ENCODE measurements around the gene PLK3. TPM values are rescaled to one million over a fixed set of nuclear protein-coding genes. Genes with fewer than 3 reads are reported as not detected.
A peak's percentile ranks its signal among the peaks of the same experiment; 100 is the strongest.

PLK3 gene
- total RNA-seq, 2 donors from 2014 or later = 3.3 to 9.0 TPM

GRCh38 chr1:44787506-44787905, 12.7 kb upstream of the PLK3 start:
- Histone ChIP-seq H3K4me1 (ENCODE audit: control insufficient read depth, insufficient read depth, low read length) (peaks cover 5% of the 10 kb centered on the region), H3K9me3 (ENCODE audit: control insufficient read depth, low read length) (no peaks in the 10 kb centered on the region), H3K9ac (ENCODE audit: extremely low read depth, low read length, poor library complexity, severe bottlenecking) (no peak overlapping the region), H3K27ac (ENCODE audit: low read depth, low read length) (no peak overlapping the region), H3K4me3 (ENCODE audit: low read length) (no peak overlapping the region), H3K27me3 (ENCODE audit: control insufficient read depth, insufficient read depth, low read length, poor library complexity, severe bottlenecking) (peaks cover 20% of the 10 kb centered on the region), H3K36me3 (ENCODE audit: control insufficient read depth, insufficient read depth, low read length) (no peaks in the 10 kb centered on the region)
- peak; percentile 40 for DNase-seq
- Mint-ChIP-seq H3K36me3 (ENCODE audit: low read depth) (no peaks in the 10 kb centered on the region), H3K9me3 (no peaks in the 10 kb centered on the region), H3K27ac (no peak overlapping the region), H3K4me1 (peaks cover 16% of the 10 kb centered on the region), H3K27me3 (ENCODE audit: insufficient read depth) (peaks cover 10% of the 10 kb centered on the region), H3K4me3 (no peak overlapping the region)
- WGBS, 2 experiments (ENCODE audit: insufficient coverage in 1 of 2, insufficient read length in 1 of 2) = 94 to 100% methylated on average over 7 to 10 of the region's 10 CpGs
- TF ChIP-seq CTCF (conservative IDR thresholded peaks at IDR 0.05) = no peak

DNA sequence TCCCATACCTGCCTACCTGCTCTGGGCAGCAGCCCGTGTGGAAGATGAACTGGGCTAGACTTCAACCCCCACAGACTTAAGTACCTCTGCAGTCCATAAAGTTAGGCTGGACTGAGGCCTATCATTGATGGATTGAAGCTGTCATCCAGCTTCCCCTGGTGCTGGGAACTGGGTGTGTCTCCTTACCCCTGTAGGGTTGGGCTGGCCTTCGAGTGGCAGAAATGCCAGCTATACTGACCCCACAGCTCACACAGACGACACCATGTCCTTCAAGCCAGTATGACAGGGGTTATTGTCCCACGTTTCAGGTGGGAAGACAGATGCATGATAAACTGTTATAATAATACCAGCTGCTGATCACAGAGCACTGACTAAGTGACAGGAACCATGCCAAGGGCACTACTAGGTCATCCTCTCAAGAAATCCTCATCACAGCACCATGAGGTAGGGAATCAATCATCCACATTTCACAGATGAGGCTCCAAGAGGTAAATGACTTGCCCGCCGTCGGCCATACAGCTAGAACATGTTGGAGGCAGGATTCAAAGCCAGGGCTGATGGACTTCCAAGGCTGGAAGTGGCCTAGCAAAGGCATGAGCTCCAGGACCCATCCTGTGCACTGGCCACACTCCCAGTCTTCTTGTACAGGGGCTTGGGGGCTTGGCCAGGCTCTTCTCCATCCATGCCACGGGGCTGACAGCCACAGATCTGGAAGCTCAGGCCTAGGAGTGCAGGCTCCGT, 11.9 kb upstream of the PLK3 start, which contains the start of gene BEST4:
Gene BEST4 (minus strand): TSS at position 51 of the 741 bp plus-strand sequence. CDS start 465 bp downstream, outside the sequence.
- TF ChIP-seq CTCF (conservative IDR thresholded peaks at IDR 0.05) = no peak
- no peaks in the 10 kb centered on the region for H3K9me3 Mint-ChIP-seq
- no peak within 1 kb of the TSS for H3K27ac Mint-ChIP-seq
- H3K27ac ChIP-seq (ENCODE audit: low read depth, low read length) = no peak within 1 kb of the TSS
- H3K4me1 Mint-ChIP-seq = peaks cover 20% of the 10 kb centered on the region
- no peaks in the 10 kb centered on the region for H3K36me3 Mint-ChIP-seq (ENCODE audit: low read depth)
- peaks cover 20% of the 10 kb centered on the region for H3K27me3 ChIP-seq (ENCODE audit: control insufficient read depth, insufficient read depth, low read length, poor library complexity, severe bottlenecking)
- no peaks in the 10 kb centered on the region for H3K36me3 ChIP-seq (ENCODE audit: control insufficient read depth, insufficient read depth, low read length)
- H3K4me1 ChIP-seq (ENCODE audit: control insufficient read depth, insufficient read depth, low read length) = peaks cover 8% of the 10 kb centered on the region
- H3K9me3 ChIP-seq (ENCODE audit: control insufficient read depth, low read length) = no peaks in the 10 kb centered on the region
- no peak within 1 kb of the TSS for H3K4me3 Mint-ChIP-seq
- 92 to 93% methylated on average over 5 to 9 of the region's 9 CpGs for WGBS, 2 experiments (ENCODE audit: insufficient coverage in 1 of 2, insufficient read length in 1 of 2)
- H3K4me3 ChIP-seq (ENCODE audit: low read length) = no peak within 1 kb of the TSS
- DNase-seq = no peak
- H3K27me3 Mint-ChIP-seq (ENCODE audit: insufficient read depth) = peaks cover 10% of the 10 kb centered on the region
- H3K9ac ChIP-seq (ENCODE audit: extremely low read depth, low read length, poor library complexity, severe bottlenecking) = no peak within 1 kb of the TSS

DNA sequence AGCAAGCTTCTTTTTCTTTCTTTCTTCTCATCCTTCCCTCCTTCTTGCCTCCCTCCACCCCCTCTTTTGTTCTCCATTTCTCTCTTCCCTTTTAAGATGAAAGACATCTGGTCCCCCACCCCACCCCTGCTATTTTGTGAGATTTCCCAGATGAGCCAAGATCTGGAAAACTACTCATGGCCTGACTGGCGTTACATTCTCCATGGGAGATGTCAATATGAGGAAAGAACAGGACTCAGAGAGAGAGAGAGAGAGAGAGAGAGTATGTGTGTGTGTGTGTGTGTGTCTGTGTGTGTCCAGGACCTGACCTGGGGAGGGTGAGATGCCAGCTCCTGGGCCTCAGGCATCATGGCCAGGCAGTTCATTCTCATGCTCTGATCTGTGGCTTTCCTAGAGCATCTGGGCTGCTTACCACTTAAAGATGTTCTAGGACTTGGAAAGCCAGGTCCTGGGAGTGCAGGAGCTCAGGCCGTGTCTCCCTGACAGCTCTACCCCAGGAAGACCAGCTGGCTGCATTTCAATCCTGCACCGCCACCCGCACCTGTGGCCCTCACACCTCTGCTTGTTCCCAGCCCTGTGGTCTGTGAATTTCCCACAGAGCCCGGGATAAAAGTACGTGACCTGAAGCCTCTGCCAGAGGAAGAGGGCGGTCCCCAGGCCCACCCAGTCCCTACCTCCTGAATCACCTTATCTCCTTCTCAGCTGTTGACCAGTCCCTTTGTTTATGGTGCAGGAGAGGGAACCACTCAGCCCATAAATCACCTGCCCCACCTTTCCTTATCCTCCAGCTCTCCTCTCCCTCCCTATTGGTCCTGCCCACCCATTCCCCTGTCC, 9.0 kb upstream of the PLK3 start:
- peaks cover 4% of the 10 kb centered on the region for H3K27me3 Mint-ChIP-seq (ENCODE audit: insufficient read depth)
- no peak for TF ChIP-seq CTCF (conservative IDR thresholded peaks at IDR 0.05)
- H3K9me3 ChIP-seq (ENCODE audit: control insufficient read depth, low read length) = no peaks in the 10 kb centered on the region
- H3K4me1 Mint-ChIP-seq = peaks cover 19% of the 10 kb centered on the region
- 87 to 93% methylated on average over 4 to 7 of the region's 7 CpGs for WGBS, 2 experiments (ENCODE audit: insufficient coverage in 1 of 2, insufficient read length in 1 of 2)
- H3K36me3 ChIP-seq (ENCODE audit: control insufficient read depth, insufficient read depth, low read length) = no peaks in the 10 kb centered on the region
- H3K27ac ChIP-seq (ENCODE audit: low read depth, low read length) = peak overlapping the region; percentile 53
- H3K36me3 Mint-ChIP-seq (ENCODE audit: low read depth) = no peaks in the 10 kb centered on the region
- no peak overlapping the region for H3K9ac ChIP-seq (ENCODE audit: extremely low read depth, low read length, poor library complexity, severe bottlenecking)
- H3K27me3 ChIP-seq (ENCODE audit: control insufficient read depth, insufficient read depth, low read length, poor library complexity, severe bottlenecking) = peaks cover 7% of the 10 kb centered on the region
- peak overlapping the region; percentile 55 for H3K27ac Mint-ChIP-seq
- H3K4me3 Mint-ChIP-seq = no peak overlapping the region
- peaks cover 10% of the 10 kb centered on the region for H3K4me1 ChIP-seq (ENCODE audit: control insufficient read depth, insufficient read depth, low read length)
- H3K9me3 Mint-ChIP-seq = no peaks in the 10 kb centered on the region
- H3K4me3 ChIP-seq (ENCODE audit: low read length) = no peak overlapping the region
- peak; percentile 57 for DNase-seq
